HCT116 (cell line): Measurements from ENCODE around the gene TCEA3. TPM values are rescaled to one million over a fixed set of nuclear protein-coding genes. Genes with fewer than 3 reads are reported as not detected.

Source experiments
- ATAC-seq: fragments of 200-7000 bp; cut with Tn5 transposase; 2 replicates; pipeline ENCODE4 v1.9.1; 2020; ENCODE audit warnings: mild to moderate bottlenecking, moderate library complexity
- BruUV-seq: library from RNA; stranded (reverse); fragments of 400-500 nt; replicated peaks from 2 replicates; lab custom pipeline; 2021; lab: Mats Ljungman, UMichigan
- CTCF ChIA-PET: fragments of 300-600 bp; sonication (Branson Sonifier 250); formaldehyde crosslinking; loops from one replicate; lab custom pipeline; 2021; ENCODE audit warnings: antibody characterized with exemption; lab: Charles Lee
- POLR2A ChIA-PET: fragments of 300-600, 350-600 bp; sonication (Branson Sonifier 250); formaldehyde crosslinking; loops from one replicate; lab custom pipeline; 2021; ENCODE audit warnings: antibody characterized with exemption; lab: Charles Lee
- RAD21 ChIA-PET, 2 experiments: fragments of 300-600 bp; sonication (Branson Sonifier 250); formaldehyde crosslinking; loops; one replicate each; lab custom pipeline; 2023; ENCODE audit warnings: low total read pairs in 2 of 2; ENCODE audit not compliant: uncharacterized antibody in 2 of 2, unreplicated experiment in 2 of 2, low non-redundant PET in 1 of 2; lab: Charles Lee
- DNase-seq: peaks from one replicate; pipeline ENCODE4 v3.0.0-alpha.2; 2010; ENCODE audit warnings: low read depth, low spot score
- H2AFZ ChIP-seq: fragments of 200-600 bp; shearing (Covaris generic), sonication (generic); 2 replicates; pipeline ENCODE4 v1.6.1; 2017; ENCODE audit warnings: low read depth, mixed run types, mixed read lengths, antibody characterized with exemption, low read length; ENCODE audit not compliant: poor library complexity, severe bottlenecking
- H3K27ac ChIP-seq: 2 replicates; pipeline ENCODE4 v1.5.1; 2012; ENCODE audit warnings: low read depth, low read length
- H3K27me3 ChIP-seq: fragments of 200-600 bp; sonication (generic); 2 replicates; pipeline ENCODE4 v1.6.1; 2016; ENCODE audit warnings: mixed run types, low read length, mixed read lengths; ENCODE audit not compliant: insufficient read depth
- H3K36me3 ChIP-seq, 2 experiments: fragments of 200-500 bp in 1 of 2; fragments of 200-600 bp in 1 of 2; sonication (Bioruptor generic) in 1 of 2; sonication (generic) in 1 of 2; 2 replicates each; pipeline versions ENCODE4 v1.5.1 to v1.6.1; 2014 to 2016; ENCODE audit warnings: low read length in 2 of 2, inconsistent platforms in 1 of 2, mixed read lengths in 1 of 2, mixed run types in 1 of 2; ENCODE audit not compliant: insufficient read depth in 2 of 2, control insufficient read depth in 1 of 2
- H3K4me1 ChIP-seq, 2 experiments: fragments of 200-600 bp in 1 of 2; sonication (generic) in 1 of 2; 2 replicates each; pipeline versions ENCODE4 v1.5.1 to v1.6.1; 2012 to 2017; ENCODE audit warnings: low read length in 2 of 2, inconsistent platforms in 1 of 2, mild to moderate bottlenecking in 1 of 2, mixed read lengths in 1 of 2, mixed run types in 1 of 2, moderate library complexity in 1 of 2; ENCODE audit not compliant: insufficient read depth in 2 of 2, control insufficient read depth in 1 of 2
- H3K4me2 ChIP-seq: fragments of 200-600 bp; sonication (generic); 2 replicates; pipeline ENCODE4 v1.6.1; 2017; ENCODE audit warnings: mixed run types, low read length, mixed read lengths
- H3K4me3 ChIP-seq, 2 experiments: fragments of 200-600 bp in 1 of 2; sonication (generic) in 1 of 2; replicated peaks in 1 of 2; 2 replicates each; pipeline ENCODE4 v1.5.1; 2011 to 2016; ENCODE audit warnings: low read length in 2 of 2, control low read depth in 1 of 2, low read depth in 1 of 2, mild to moderate bottlenecking in 1 of 2, mixed read lengths in 1 of 2, mixed run types in 1 of 2
- H3K79me2 ChIP-seq: fragments of 200-600 bp; sonication (generic); 2 replicates; pipeline ENCODE4 v1.6.1; 2017; ENCODE audit warnings: mild to moderate bottlenecking, mixed run types, low read length, moderate library complexity, mixed read lengths; ENCODE audit not compliant: insufficient read depth
- H3K9ac ChIP-seq: fragments of 200-600 bp; sonication (generic); 2 replicates; pipeline ENCODE4 v1.6.1; 2016; ENCODE audit warnings: low read length, mixed read lengths
- H3K9me2 ChIP-seq: fragments of 200-600 bp; sonication (generic), shearing (Covaris generic); 2 replicates; pipeline ENCODE4 v1.6.1; 2017; ENCODE audit warnings: mixed run types, mild to moderate bottlenecking, moderate library complexity; ENCODE audit not compliant: insufficient read depth
- H3K9me3 ChIP-seq, 2 experiments: fragments of 200-500 bp in 1 of 2; fragments of 200-600 bp in 1 of 2; sonication (Bioruptor generic) in 1 of 2; sonication (generic) in 1 of 2; 2 replicates each; pipeline ENCODE4 v1.6.1; 2014 to 2017; ENCODE audit warnings: low read length in 2 of 2, mixed read lengths in 2 of 2, inconsistent platforms in 1 of 2, low read depth in 1 of 2, mild to moderate bottlenecking in 1 of 2, mixed run types in 1 of 2, moderate library complexity in 1 of 2; ENCODE audit not compliant: control insufficient read depth in 1 of 2, insufficient read depth in 1 of 2
- H4K20me1 ChIP-seq: fragments of 200-600 bp; sonication (generic), shearing (Covaris generic); 2 replicates; pipeline ENCODE4 v1.6.1; 2017; ENCODE audit warnings: mixed run types, mild to moderate bottlenecking, moderate library complexity; ENCODE audit not compliant: insufficient read depth
- CEBPB ChIP-seq: IDR thresholded peaks from 2 replicates; pipeline ENCODE4 v1.6.1; 2012; ENCODE audit warnings: low read depth
- CTCF ChIP-seq, 3 experiments: fragments of 200-600 bp in 1 of 3; sonication (generic) in 1 of 3; IDR thresholded peaks in 2 of 3; conservative IDR thresholded peaks in 1 of 3; 2 replicates each; pipeline ENCODE4 v1.5.1; 2012 to 2017; ENCODE audit warnings: low read depth in 2 of 3, low read length in 2 of 3, antibody characterized with exemption in 1 of 3, borderline replicate concordance in 1 of 3, control low read depth in 1 of 3, mild to moderate bottlenecking in 1 of 3, mixed read lengths in 1 of 3, mixed run types in 1 of 3, moderate library complexity in 1 of 3; ENCODE audit not compliant: insufficient read depth in 1 of 3
- ELF1 ChIP-seq: IDR thresholded peaks from 2 replicates; pipeline ENCODE4 v1.6.1; 2012; ENCODE audit warnings: low read depth, borderline replicate concordance
- POLR2AphosphoS5 ChIP-seq: IDR thresholded peaks from 2 replicates; pipeline ENCODE4 v1.6.1; 2011; ENCODE audit warnings: mild to moderate bottlenecking, low read depth, low read length, moderate library complexity
- SIN3A ChIP-seq: IDR thresholded peaks from 2 replicates; pipeline ENCODE4 v1.6.1; 2012; ENCODE audit warnings: low read depth
- SRF ChIP-seq: IDR thresholded peaks from 2 replicates; pipeline ENCODE4 v1.6.1; 2012; ENCODE audit warnings: low read depth
- TCF7L2 ChIP-seq: IDR thresholded peaks from 2 replicates; pipeline ENCODE4 v1.7.0; 2011; ENCODE audit warnings: borderline replicate concordance, inconsistent platforms; ENCODE audit not compliant: insufficient read depth, insufficient read length; ENCODE audit errors: extremely low read depth
- YY1 ChIP-seq: IDR thresholded peaks from 2 replicates; pipeline ENCODE4 v1.6.1; 2011; ENCODE audit warnings: low read length, low read depth, moderate library complexity, mild to moderate bottlenecking; ENCODE audit not compliant: insufficient replicate concordance; ENCODE audit errors: extremely low read depth
- ZNF274 ChIP-seq: fragments of 200-500 bp; sonication (Bioruptor generic); IDR thresholded peaks from 2 replicates; pipeline ENCODE4 v1.6.1; 2014; ENCODE audit warnings: mild to moderate bottlenecking, low read depth, low read length, inconsistent platforms
- intact Hi-C: fragments of 100-400 bp; cut with micrococcal nuclease; formaldehyde crosslinking; loops from 2 replicates; pipeline ENCODE4 v1.10.0; 2022
- total RNA-seq: library from RNA; stranded (reverse); gene quantifications from one replicate; pipeline ENCODE4 v1.2.1, GENCODE V29; 2021; ENCODE audit not compliant: unreplicated experiment
- TF ChIP-seq, protein P1 (sequence below): IDR thresholded peaks from 2 replicates; pipeline ENCODE4 v1.6.1; 2012

The TCEA3 gene
- total RNA-seq, 1 experiment from 2014 or later, result 3.7 TPM

- ATAC-seq (no peak), DNase-seq (no peak)
- TF ChIP-seq, protein P1, sequence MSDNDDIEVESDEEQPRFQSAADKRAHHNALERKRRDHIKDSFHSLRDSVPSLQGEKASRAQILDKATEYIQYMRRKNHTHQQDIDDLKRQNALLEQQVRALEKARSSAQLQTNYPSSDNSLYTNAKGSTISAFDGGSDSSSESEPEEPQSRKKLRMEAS, result no peak
- TF ChIP-seq ELF1, result no peak
- no peak for TF ChIP-seq CEBPB
- TF ChIP-seq SRF, result no peak
- no peak for TF ChIP-seq TCF7L2
- TF ChIP-seq YY1, result no peak
- TF ChIP-seq ZNF274, result no peak
- no peak for TF ChIP-seq CTCF (IDR thresholded peaks at IDR 0.05 in 2 of 3, conservative IDR thresholded peaks at IDR 0.05 in 1 of 3; ENCODE audit: borderline replicate concordance in 1 of 3, insufficient read depth in 1 of 3, low read depth in 2 of 3, low read length in 2 of 3)
- no peak for TF ChIP-seq SIN3A
- TF ChIP-seq POLR2AphosphoS5, result no peak
- ChIA-PET CTCF (interaction anchor here (0.9 kb wide), 1 partner anchor 14 kb away, joined by 4 read pairs; no protein-coding TSS in a partner anchor), POLR2A (interaction anchor here (0.7 kb wide), 1 partner anchor 13 kb away, joined by 3 read pairs; no protein-coding TSS in a partner anchor), RAD21 (no interaction called here)
- intact Hi-C loops, result no loop called here
- BruUV-seq, result no TSS peak
- Histone ChIP-seq H3K4me2 (no peak overlapping the region), H3K9ac (no peak overlapping the region), H4K20me1 (no peaks in the 10 kb centered on the region), H3K9me2 (no peaks in the 10 kb centered on the region), H3K4me3 (no peak overlapping the region), H3K9me3 (no peaks in the 10 kb centered on the region), H3K36me3 (no peaks in the 10 kb centered on the region), H3K27me3 (no peaks in the 10 kb centered on the region), H2AFZ (no peak overlapping the region), H3K27ac (no peak overlapping the region), H3K4me1 (no peaks in the 10 kb centered on the region), H3K79me2 (no peaks in the 10 kb centered on the region)
These were observed 7.6 kb downstream of the TCEA3 start for GRCh38 chr1:23416964-23417363.
